HG03457 (cell line): ENCODE results near the gene MAN1C1.
A peak's percentile ranks its signal among the peaks of the same experiment; 100 is the strongest.

ENCODE experiments used
- ATAC-seq: cut with Tn5 transposase; IDR thresholded peaks from one replicate; pipeline ENCODE4 v1.9.1; 2021; ENCODE audit warnings: moderate number of reproducible peaks; ENCODE audit not compliant: unreplicated experiment

MAN1C1 gene

DNA sequence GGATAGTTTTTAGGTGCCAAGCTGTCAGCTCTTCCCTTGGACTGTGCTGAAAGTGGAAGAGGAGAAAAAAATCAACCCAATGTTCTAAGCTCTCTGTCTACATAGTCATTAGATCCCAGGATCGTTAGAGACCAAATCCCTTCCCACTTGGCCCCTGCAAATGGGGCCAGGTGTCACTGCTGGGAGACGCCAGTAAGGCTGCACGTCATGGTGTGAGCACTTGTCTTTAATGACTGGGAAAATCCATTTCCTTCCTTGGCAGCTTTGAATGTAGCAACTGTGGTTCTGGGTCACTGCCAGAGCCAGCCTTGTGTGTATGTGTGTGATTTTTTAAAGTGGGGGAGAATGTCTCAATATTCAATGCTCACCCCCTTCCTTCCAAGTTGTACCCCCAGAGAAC lies 59.9 kb downstream of the MAN1C1 start:
- ATAC-seq: peak; percentile 10

DNA sequence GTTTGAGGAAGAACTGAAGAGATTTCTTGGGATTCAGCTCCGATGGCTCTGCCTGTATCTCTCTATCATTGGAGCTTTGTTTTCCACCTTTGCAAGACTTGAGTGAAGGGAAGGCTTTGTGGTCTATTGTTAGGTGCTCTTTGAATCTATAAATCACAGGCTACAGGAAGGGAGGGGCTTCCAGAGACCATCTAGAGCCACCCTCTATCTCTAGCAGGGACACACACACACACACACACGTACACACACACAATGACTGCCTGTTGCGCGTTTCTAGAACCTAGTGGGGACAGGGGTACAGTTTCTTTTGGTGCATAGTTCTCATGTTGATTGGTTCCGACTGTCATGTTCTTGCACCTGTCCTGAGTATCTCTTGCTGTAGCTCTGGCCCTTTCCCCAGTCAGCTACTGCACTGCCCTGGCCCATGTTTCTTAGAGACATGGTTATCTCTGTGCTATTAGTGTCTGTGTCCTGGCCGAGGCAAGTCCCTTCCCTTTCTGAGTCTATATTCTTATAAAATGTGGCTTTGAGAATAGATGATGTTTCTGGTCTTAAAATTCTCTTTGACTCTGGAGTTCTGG lies 60.7 kb downstream of the MAN1C1 start:
- no peak for ATAC-seq

DNA sequence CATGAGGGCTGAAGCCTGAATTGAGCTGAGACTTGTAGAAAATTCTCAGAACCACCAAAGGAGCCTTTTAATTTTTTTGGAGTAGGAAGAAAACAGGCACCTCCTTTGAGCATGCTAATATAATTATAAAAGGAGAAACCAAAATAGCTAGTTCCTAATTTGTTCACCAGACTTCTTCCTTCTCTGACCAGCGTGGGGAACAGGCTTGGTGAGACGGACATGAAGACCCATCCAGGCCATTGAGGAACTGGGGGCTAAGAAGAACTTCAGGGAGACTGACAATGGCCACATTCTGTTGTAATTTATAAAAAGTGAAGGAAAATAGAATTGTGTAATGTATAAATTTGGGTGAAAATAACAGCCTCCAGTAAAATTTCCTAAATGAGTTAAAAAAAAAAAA lies 62.6 kb downstream of the MAN1C1 start:
- no peak for ATAC-seq

DNA sequence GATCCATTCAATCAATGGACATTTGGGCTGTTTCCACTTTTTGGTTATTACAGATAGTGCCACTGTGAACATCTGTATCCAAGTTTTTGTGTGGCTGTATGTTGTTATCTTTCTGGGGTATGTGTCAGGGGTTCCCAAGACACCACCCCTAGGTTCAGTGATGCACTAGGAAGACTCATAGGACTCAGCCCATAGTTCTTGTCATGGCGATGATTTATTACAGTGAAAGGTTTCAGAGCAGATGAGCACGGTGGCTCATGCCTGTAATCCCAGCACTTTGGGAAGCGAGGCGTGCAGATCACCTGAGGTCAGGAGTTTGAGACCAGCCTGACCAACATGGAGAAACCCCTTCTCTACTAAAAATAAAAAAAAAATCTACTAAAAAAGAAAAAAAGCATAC lies 64.1 kb downstream of the MAN1C1 start:
- no peak for ATAC-seq

DNA sequence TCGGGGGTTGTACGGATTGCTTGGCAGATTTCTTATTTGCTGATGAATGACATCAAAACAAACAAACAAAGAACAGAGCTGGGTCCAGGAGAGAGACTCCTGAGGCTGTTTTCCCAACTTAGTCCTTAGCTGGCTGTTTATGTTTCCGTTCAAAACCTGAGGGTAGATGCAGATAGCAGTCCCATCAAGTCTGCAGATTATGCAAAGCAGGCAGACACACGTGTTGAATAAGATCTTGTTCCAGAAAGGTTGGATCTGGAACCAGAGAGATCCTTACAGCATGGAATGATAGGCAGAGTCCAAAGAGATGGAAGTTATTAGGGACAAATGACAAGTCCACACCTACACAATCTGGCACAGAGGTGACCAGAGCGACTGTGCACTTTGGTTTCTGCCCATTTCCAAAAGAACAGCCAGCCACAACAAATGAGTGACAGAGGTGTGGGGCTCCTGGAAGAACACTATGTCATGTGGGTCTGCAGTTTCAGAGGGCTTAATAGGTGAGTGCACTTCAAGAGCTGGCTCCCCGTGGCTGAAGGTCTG lies 65.5 kb downstream of the MAN1C1 start:
- no peak for ATAC-seq

DNA sequence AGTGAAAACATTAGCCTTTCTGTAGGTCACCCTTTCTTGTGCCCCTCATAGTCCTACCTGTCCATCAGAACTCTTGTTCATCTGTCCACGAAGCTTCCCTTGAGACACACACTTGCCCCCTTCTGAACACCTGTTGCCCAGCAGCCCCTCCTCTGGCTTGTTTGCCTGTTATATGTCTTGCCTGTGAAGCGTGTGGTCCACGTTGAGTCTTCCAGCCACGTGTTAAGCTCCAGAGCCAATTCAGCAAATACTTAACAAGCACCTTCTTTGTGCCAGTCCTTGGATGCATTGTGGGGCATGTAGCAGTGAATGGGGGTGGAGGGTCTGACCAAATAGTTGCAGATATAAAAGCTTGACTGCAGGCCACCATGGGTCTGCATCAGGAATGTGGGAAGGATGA lies 66.6 kb downstream of the MAN1C1 start:
- no peak for ATAC-seq

DNA sequence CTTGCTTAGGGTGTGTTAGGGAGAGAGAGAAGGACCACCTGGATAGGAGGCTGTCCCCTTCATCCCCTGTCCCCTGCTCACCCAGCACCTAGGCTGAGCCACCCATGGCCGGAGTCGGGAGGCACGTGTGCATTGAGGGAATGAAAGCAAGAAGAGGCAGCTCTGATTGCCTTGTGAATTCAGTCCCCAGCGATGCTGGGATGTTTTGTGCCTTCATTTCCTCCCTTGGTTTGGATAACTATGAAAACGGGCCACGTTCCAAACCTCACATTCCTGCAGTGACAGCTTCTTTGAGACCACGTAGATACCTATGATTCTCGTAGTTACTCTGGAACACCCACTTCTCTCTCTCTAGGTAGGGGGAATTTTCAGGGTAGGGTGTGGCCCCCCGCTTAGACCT lies 67.1 kb downstream of the MAN1C1 start:
- ATAC-seq: no peak

DNA sequence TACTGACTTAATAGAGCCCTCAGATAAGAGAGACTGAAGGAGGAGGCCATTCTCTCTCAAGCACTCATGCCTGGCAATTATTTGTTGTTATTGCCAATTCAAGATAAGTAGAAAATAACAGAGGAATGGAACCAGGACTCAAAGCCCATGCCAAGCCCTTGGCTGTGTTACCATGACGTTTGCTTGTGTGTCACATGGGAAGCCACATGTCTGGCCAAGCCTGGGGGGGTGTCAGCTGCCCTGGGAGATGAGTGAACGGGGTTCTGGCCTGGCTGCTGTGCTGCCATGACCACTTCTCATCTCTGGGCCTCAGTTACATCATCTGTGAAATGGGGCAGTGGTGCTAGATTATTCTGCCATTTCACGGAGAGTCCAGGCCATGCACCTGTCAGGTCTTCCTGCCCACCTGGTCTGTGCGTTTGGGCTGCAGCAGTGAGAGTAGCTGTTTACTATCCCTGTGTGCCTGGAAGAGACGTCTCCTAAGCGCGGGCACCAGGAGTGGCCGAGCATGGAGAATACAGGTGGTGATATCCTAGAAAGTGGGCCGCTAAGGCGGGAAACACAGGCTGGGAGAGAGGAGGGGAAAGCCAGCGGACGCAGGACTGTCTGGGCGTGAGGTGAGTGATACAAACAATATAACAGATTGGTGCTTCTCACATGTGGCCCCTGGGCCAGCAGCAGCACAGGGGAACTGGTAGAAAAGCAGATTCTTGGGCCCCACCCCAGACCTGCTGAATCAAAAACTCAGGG lies 67.8 kb downstream of the MAN1C1 start:
- no peak for ATAC-seq

DNA sequence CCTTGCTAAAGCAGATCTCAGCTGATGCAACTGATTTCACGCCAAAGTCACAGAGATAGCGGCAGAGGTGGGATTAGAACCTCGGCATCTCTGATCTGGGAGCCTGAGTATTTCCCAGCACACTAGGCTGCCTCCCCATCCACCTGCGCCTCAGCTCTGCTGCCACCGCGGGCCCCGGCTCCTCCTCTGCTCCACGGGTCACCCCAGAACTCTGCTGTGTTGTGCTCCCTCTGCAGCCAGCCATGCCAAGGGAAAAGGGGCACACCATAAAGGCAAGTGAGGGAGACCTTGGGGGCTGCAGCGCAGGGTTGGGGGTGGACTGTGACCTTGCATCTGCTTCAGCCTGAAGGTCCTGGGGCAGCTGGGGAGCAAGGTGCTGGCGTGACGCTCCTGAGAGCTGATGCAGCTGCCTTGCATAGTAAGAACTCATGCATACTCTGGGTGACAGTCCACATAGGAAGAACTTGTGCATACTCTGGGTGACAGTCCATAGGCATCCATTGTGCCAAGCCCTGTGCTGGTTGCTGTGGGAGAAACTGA lies 68.7 kb downstream of the MAN1C1 start:
- ATAC-seq: no peak

DNA sequence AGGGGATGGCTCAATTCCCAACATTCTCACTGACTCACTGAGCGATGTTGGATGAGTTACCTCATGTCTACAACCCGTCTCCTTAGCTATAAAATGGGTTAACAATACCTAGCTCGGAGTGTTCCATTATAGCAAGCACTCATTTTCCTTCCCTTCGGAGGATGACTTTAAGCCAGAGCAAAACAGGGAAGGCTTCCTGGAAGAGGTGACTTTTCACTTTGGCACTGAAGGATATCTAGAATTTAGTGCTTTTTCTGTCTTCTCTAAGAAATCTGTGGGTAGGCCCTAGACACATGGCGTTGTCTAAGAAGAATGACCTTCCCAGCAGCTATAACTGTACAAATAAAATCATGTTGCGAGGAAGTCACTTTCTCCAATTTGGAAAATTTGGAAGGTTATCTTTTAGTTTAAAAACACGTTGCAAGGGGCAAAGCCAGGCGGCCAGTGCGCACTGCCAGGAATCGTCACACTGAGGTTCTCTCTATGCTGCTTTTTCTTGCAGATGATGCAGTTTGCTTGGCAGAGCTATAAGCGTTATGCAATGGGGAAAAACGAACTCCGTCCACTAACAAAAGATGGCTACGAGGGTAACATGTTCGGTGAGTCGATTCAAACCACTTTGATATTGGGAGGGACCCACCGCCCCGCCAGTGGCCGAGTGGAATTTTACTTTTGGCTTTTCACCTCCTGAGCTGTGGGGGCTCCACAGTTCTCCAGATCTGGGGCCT lies 69.5 kb downstream of the MAN1C1 start:
- no peak for ATAC-seq

DNA sequence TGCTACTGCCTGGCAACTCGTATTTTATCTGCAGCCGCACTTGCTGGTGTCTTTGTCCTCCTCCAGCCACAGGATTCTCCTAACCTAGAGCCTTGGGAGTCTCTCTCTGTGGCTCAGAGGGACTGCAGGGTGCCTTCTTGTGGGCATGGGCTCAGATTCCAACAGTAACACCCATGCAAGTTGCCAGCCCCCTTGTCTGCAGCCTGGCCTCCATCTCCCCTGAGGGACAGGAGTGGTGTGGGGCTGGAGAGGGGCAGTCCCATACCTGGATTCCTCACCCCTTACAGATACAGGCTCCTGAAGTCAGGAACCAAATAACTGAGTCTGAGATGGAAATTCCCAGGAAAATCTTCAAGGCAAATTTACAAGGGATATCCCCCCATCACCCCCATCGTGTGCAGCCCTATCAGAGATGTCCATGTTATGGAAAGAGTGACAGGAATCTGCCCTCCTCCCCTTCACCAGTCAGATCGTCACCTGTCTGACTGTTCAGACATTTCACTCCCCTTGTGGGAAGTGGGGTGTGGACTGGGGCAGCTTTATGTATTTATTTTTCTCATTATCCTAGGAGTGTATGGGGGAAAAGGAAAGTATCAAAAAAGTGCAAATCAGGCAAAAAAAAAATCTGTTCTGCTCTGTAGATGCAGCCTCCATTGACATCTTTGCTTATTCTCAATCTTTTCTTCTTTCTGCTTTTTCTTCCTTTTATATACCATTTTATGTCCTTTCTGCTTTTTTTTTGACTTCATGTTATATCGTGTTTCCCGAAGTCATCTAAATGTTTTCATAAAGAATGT lies 70.8 kb downstream of the MAN1C1 start:
- ATAC-seq: no peak

DNA sequence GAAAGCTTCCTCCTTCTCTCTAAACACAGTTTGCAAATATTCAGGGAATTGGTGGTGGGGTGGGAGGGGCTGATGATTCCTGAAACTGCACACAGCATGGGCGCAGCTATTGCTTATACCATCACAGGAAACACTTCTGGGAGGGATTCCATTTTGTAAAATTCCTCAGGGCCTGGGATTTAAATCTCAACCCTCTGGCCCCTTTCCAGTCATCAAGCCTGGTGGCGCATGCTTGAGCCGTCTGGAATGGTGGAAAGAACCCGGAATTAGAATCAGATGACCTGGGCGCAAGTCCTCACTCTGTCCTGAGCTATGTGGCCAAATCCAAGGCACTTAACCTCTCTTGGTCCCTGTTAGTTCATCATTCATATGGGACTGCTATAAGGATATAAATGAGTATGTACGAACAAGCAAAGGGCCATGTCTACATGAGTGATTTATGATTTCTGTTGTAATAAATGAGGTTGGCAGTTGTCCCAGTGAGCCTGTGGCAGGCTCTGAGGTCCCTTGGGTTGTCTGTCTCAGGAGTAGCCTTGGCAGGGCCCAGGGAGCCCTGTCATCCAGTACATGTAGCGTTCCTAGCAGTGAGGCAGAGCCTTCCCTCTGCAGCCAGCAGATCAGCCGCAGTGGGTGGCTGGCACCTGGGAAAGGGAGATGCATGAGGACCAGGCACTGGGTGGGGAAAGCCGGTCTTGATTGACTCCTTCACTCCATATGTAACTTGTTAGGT lies 72.0 kb downstream of the MAN1C1 start:
- ATAC-seq: no peak

DNA sequence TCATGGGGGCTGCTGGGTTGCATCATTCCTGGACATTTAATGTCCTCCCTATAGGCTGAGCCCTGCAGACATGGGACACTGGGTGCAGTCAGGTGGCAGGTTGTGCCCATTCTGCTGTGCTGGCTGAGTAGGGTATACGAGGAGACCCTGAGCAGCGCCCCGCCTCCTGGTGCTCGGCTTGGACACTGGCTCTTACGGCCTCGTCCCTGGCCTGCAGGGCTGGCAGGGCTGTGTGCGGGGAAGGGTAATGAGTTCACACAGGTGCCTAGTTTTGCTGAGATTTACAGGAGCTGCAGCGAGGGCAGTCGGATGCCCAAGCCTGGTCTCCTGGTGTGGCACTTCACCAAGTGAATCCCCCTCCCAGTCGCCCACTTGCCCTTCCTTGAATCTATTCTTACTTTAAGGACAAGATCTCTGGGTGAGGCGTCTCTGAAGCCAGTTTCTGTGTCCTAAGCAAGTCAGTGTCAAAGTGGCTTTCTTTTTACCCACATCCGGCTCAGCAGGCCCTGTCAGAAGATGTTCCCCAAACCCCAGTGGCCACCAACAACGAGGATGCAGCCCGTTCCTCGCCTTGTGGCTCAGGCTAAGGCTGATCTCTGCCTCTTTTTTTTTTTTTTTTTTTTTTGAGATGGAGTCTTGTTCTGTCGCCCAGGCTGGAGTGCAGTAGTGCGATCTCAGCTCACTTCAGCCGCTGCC lies 73.2 kb downstream of the MAN1C1 start:
- no peak for ATAC-seq

DNA sequence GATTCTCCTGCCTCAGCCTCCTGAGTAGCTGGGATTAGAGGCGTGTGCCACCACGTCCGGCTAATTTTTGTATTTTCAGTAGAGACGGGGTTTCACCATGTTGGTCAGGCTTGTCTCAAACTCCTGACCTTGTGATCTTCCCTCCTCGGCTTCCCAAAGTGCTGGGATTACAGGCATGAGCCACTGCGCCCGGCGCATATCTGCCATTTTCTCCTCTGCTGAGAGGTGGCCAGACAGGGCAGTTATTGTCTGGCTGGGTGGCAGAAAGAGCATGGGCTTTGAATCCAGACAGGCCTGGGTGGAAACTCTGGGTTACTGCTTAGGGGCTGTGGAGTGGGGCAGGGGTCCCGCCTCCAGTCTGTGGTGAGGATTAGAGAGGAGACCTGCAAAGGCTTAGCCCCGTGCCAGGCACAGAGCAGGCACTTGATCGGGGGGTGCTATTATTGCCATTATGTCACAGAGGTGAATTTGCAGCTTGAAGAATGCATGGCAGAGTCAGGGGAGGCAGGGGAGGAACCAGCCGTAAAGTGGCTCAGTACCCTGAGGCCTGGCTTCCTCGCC lies 73.9 kb downstream of the MAN1C1 start:
- ATAC-seq: no peak

DNA sequence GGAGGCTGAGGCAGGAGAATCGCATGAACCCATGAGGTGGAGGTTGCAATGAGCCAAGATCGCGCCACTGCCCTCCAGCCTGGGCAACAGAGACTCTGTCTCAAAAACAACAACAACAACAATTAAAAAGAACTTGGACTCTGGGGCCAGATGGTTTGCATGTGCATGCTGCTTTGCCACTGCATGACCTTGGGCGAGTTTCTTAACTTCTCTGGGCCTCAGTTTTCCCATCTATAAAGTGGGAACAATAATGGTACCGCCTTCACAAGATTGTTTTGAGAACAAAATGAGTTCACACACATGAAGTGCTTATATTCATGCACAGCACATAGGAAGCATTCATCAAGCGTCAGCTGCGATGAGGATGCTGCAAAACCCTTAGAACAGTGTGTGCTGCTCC lies 74.6 kb downstream of the MAN1C1 start:
- no peak for ATAC-seq

DNA sequence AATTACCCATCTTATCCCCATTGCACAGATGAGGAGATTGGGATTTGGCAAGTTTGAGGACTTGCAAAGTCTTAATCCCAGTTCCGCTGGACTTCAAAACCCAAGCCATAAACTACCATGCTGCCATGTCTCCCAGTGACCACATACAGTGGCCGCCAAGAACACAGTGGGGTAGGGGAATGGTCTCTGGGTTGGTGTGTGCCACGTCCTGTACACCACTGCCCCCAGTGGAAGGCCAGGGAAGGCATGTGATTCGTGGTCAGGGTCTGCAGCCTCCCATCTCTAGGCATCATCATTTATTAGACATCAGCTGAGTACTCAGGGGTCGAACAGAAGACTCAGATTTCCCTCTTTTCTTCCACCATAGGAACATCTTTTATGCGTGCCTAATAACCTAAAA lies 76.0 kb downstream of the MAN1C1 start:
- no peak for ATAC-seq

DNA sequence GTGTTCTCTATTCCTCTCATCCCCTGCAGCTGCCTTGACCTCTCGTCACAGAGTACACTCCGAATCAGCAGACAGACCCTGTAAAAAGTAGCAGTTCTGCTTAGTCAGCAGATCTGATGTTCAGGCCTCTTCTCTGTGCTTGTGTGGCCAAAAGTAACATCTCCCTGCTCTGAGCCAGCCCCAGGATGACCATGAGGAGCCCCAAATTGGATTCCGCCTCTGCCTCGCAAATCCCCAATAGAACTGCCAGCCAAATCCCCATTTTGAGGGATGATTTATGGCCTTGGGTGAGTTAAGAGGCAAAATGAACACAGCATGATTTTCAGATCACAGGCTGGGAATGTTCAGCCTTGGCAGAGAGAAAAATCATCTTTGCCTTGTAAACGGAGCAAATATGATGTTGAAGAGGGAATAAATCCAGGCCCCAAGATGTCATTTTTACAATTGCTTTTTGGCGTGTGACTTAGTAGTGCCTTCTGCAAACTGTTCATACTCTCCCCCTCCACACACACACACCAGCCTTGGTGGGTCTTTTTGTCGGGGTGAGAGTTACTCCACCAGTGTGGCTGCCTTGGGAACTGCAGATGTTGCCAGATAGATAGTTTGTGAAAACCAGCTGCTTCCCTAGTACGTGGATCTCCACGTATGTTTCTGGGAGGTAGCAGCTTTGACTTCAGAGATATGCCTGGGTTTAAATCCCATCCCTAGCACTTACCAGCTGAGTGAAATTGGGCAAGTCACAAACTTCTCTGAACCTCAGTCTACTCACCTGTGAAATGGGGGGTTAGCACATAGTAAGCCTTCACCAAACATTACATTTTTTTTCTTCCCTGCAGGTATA lies 77.8 kb downstream of the MAN1C1 start:
- no peak for ATAC-seq

DNA sequence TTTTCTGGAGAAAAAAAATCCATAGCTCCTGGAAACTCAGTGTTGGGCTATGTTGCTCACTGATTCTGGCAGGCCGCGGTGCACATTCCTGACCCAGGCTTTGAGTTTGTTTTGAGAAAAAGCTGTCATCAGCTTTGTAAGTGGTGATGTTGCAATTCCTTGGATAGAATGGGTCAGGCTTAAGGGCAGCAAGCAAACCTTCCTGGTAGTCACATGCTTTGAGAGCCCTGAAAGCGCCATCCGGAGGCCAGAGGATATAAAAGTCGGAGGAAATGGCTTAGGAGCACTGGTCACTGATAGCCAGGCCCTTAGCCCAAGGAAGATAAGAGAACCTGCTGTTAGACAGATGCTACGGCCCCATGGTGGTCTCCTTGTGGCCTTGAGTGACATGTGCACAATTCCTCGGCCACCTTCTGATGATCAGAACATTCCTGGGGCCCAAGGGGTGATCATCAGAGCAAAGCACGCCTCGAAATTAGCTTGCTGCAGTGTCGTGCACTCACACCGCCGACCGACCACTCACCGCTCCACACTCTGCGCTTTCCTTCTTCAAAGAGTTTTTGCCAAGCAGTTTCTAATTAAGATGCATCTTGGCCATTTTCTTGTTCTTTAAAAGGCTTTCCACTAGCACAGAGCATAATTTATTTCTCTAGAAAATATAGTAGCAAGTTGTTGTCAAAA lies 78.6 kb downstream of the MAN1C1 start:
- ATAC-seq: no peak
